ENCODE measurements around the gene SHROOM1.

The SHROOM1 gene

GRCh38 chr5:132778856-132779255 is 51.6 kb downstream of the SHROOM1 start:
- peaks cover 16% of the 10 kb centered on the region for H3K4me1 ChIP-seq (ENCODE audit: low read length)
- H3K79me2 ChIP-seq (ENCODE audit: low read length): no peaks in the 10 kb centered on the region

GRCh38 chr5:132778129-132778528 is 52.3 kb downstream of the SHROOM1 start:
- Histone ChIP-seq H3K4me1 (ENCODE audit: low read length) (peaks cover 16% of the 10 kb centered on the region), H3K4me3 (ENCODE audit: low read length) (peak overlapping the region; percentile 74; the same call in 1 of the 2 replicates)

More at GRCh38 chr5:132778856-132779255, 51.6 kb downstream of the SHROOM1 start:
- no peak overlapping the region for H3K27ac ChIP-seq (ENCODE audit: low read length)
- no peak overlapping the region for H3K4me2 ChIP-seq (ENCODE audit: low read depth, low read length)
- H2AFZ ChIP-seq (ENCODE audit: low read length): no peak overlapping the region
- no peaks in the 10 kb centered on the region for H3K36me3 ChIP-seq (replicated peaks; ENCODE audit: insufficient read depth, low read length)
- no peaks in the 10 kb centered on the region for H3K9me3 ChIP-seq (replicated peaks; ENCODE audit: insufficient read depth, low read length)
- peaks cover 25% of the 10 kb centered on the region for H3K27me3 ChIP-seq (replicated peaks; ENCODE audit: insufficient read depth, low read length)
- H3K9ac ChIP-seq (ENCODE audit: low read length): no peak overlapping the region
- no peaks in the 10 kb centered on the region for H4K20me1 ChIP-seq (ENCODE audit: insufficient read depth, low read length)
- peaks cover 14% of the 10 kb centered on the region; the same call in 1 of the 2 replicates for H3F3A ChIP-seq (ENCODE audit: insufficient read depth, low read length)
- no peaks in the 10 kb centered on the region for H3K9me2 ChIP-seq (replicated peaks; ENCODE audit: insufficient read depth, low read length)
- no peak overlapping the region for H3K4me3 ChIP-seq (ENCODE audit: low read length)
- no peak for DNase-seq
- TF ChIP-seq EZH2 (optimal IDR thresholded peaks at IDR 0.05; ENCODE audit: low read depth, low read length) (no peak), CTCF (IDR thresholded peaks at IDR 0.05; ENCODE audit: low read length) (no peak), EZH2phosphoT487 (IDR thresholded peaks at IDR 0.05; ENCODE audit: low read length) (no peak)

GRCh38 chr5:132777209-132778069 is 53.0 kb downstream of the SHROOM1 start, which contains the start of gene SEPTIN8:
Gene SEPTIN8, minus strand, starts transcription at chr5:132777239. Its CDS starts 102 bp downstream, at chr5:132777137.
- Histone ChIP-seq H3K9ac (ENCODE audit: low read length) (peak within 1 kb of the TSS; percentile 64), H4K20me1 (ENCODE audit: insufficient read depth, low read length) (no peaks in the 10 kb centered on the region), H3K4me3 (ENCODE audit: low read length) (peak within 1 kb of the TSS; percentile 74), H3K4me1 (ENCODE audit: low read length) (peaks cover 16% of the 10 kb centered on the region), H3K27me3 (replicated peaks; ENCODE audit: insufficient read depth, low read length) (peaks cover 25% of the 10 kb centered on the region), H3K27ac (ENCODE audit: low read length) (no peak within 1 kb of the TSS), H3K79me2 (ENCODE audit: low read length) (no peaks in the 10 kb centered on the region), H3K36me3 (replicated peaks; ENCODE audit: insufficient read depth, low read length) (no peaks in the 10 kb centered on the region), H2AFZ (ENCODE audit: low read length) (peak within 1 kb of the TSS; percentile 83), H3K9me3 (replicated peaks; ENCODE audit: insufficient read depth, low read length) (no peaks in the 10 kb centered on the region), H3F3A (ENCODE audit: insufficient read depth, low read length) (peaks cover 14% of the 10 kb centered on the region; the same call in 1 of the 2 replicates), H3K4me2 (ENCODE audit: low read depth, low read length) (peak within 1 kb of the TSS; percentile 85), H3K9me2 (replicated peaks; ENCODE audit: insufficient read depth, low read length) (no peaks in the 10 kb centered on the region)
- TF ChIP-seq CTCF (IDR thresholded peaks at IDR 0.05; ENCODE audit: low read length) (no peak), EZH2 (optimal IDR thresholded peaks at IDR 0.05; ENCODE audit: low read depth, low read length) (no peak), EZH2phosphoT487 (IDR thresholded peaks at IDR 0.05; ENCODE audit: low read length) (no peak)
- DNase-seq: no peak

More at GRCh38 chr5:132778129-132778528, 52.3 kb downstream of the SHROOM1 start:
- H3K9me2 ChIP-seq (replicated peaks; ENCODE audit: insufficient read depth, low read length): no peaks in the 10 kb centered on the region
- H3K36me3 ChIP-seq (replicated peaks; ENCODE audit: insufficient read depth, low read length): no peaks in the 10 kb centered on the region
- H3K4me2 ChIP-seq (ENCODE audit: low read depth, low read length): peak overlapping the region; percentile 85; the same call in 1 of the 2 replicates
- TF ChIP-seq EZH2 (optimal IDR thresholded peaks at IDR 0.05; ENCODE audit: low read depth, low read length) (no peak), CTCF (IDR thresholded peaks at IDR 0.05; ENCODE audit: low read length) (no peak), EZH2phosphoT487 (IDR thresholded peaks at IDR 0.05; ENCODE audit: low read length) (no peak)
- H3K79me2 ChIP-seq (ENCODE audit: low read length): no peaks in the 10 kb centered on the region
- H3F3A ChIP-seq (ENCODE audit: insufficient read depth, low read length): peaks cover 14% of the 10 kb centered on the region; the same call in 1 of the 2 replicates
- H2AFZ ChIP-seq (ENCODE audit: low read length): no peak overlapping the region
- H3K9me3 ChIP-seq (replicated peaks; ENCODE audit: insufficient read depth, low read length): no peaks in the 10 kb centered on the region
- no peaks in the 10 kb centered on the region for H4K20me1 ChIP-seq (ENCODE audit: insufficient read depth, low read length)
- DNase-seq: no peak
- H3K9ac ChIP-seq (ENCODE audit: low read length): no peak overlapping the region
- H3K27me3 ChIP-seq (replicated peaks; ENCODE audit: insufficient read depth, low read length): peaks cover 25% of the 10 kb centered on the region
- no peak overlapping the region for H3K27ac ChIP-seq (ENCODE audit: low read length)
